Fibroblast of lung (primary cell): Measurements from ENCODE around the gene TNFRSF14. TPM values are rescaled to one million over a fixed set of nuclear protein-coding genes. Genes with fewer than 3 reads are reported as not detected.

Experiments
- DNase-seq, 2 donors: peaks; one replicate each; pipeline versions ENCODE4 v3.0.0 to v3.0.0-alpha.2; 2010; ENCODE audit warnings: low read depth in 2 of 2
- H2AFZ ChIP-seq: 2 replicates; pipeline ENCODE4 v1.5.1; 2012; ENCODE audit warnings: low read length, control low read depth, inconsistent platforms
- H3K27ac ChIP-seq: 2 replicates; pipeline ENCODE4 v1.5.1; 2011; ENCODE audit warnings: low read length, control low read depth; ENCODE audit not compliant: insufficient read depth
- H3K27me3 ChIP-seq: 2 replicates; pipeline ENCODE4 v1.5.1; 2011; ENCODE audit warnings: mild to moderate bottlenecking, low read length; ENCODE audit not compliant: control insufficient read depth, insufficient read depth
- H3K36me3 ChIP-seq: 2 replicates; pipeline ENCODE4 v1.5.1; 2011; ENCODE audit warnings: low read length; ENCODE audit not compliant: control insufficient read depth, insufficient read depth
- H3K4me1 ChIP-seq: 2 replicates; pipeline ENCODE4 v1.5.1; 2011; ENCODE audit warnings: low read length; ENCODE audit not compliant: control insufficient read depth, insufficient read depth; ENCODE audit errors: extremely low read depth
- H3K4me2 ChIP-seq: 2 replicates; pipeline ENCODE4 v1.5.1; 2011; ENCODE audit warnings: low read length, control low read depth; ENCODE audit not compliant: insufficient read depth; ENCODE audit errors: extremely low read depth
- H3K4me3 ChIP-seq, 4 experiments: fragments of 200-600 bp in 1 of 4; sonication (generic) in 1 of 4; replicated peaks in 1 of 4; 2 replicates each; pipeline ENCODE4 v1.5.1; 2011 to 2016; ENCODE audit warnings: low read length in 4 of 4, low read depth in 3 of 4, mild to moderate bottlenecking in 3 of 4, control low read depth in 2 of 4, inconsistent platforms in 1 of 4, mixed read lengths in 1 of 4; ENCODE audit not compliant: insufficient read depth in 1 of 4; ENCODE audit errors: control extremely low read depth in 1 of 4
- H3K79me2 ChIP-seq: 2 replicates; pipeline ENCODE4 v1.5.1; 2012; ENCODE audit warnings: mild to moderate bottlenecking, low read length, inconsistent platforms; ENCODE audit not compliant: control insufficient read depth, insufficient read depth
- H3K9ac ChIP-seq: 2 replicates; pipeline ENCODE4 v1.5.1; 2011; ENCODE audit warnings: mild to moderate bottlenecking, low read length, control low read depth; ENCODE audit not compliant: insufficient read depth
- H3K9me3 ChIP-seq: 2 replicates; pipeline ENCODE4 v1.5.1; 2012; ENCODE audit warnings: low read depth, low read length; ENCODE audit not compliant: control insufficient read depth, insufficient read depth
- H4K20me1 ChIP-seq: 2 replicates; pipeline ENCODE4 v1.5.1; 2011; ENCODE audit warnings: low read length; ENCODE audit not compliant: control insufficient read depth, insufficient read depth; ENCODE audit errors: extremely low read depth
- EZH2 ChIP-seq: IDR thresholded peaks from 2 replicates; pipeline ENCODE4 v1.5.1; 2012; ENCODE audit warnings: low read length, control low read depth, mild to moderate bottlenecking; ENCODE audit errors: missing control alignments
- polyA plus RNA-seq, 2 donors: library from polyadenylated mRNA; depleted of rRNA in 1 of 2; stranded (reverse) in 1 of 2; unstranded in 1 of 2; fragments of >200 nt; gene quantifications; 2 replicates each; pipeline ENCODE4 v1.2.1, GENCODE V29; 2011 to 2012; ENCODE audit warnings: missing spikeins in 1 of 2
- total RNA-seq: library from RNA; depleted of rRNA; stranded (reverse); fragments of >200 nt; gene quantifications from 2 replicates; pipeline ENCODE4 v1.2.1, GENCODE V29; 2014
- TF ChIP-seq, protein P1 (sequence below), 2 donors: IDR thresholded peaks in 1 of 2; conservative IDR thresholded peaks in 1 of 2; 1 replicate in 1 of 2; 2 replicates in 1 of 2; pipeline ENCODE4 v1.5.1; 2011 to 2012; ENCODE audit warnings: low read length in 2 of 2, control low read depth in 1 of 2, inconsistent platforms in 1 of 2, low read depth in 1 of 2, mild to moderate bottlenecking in 1 of 2

Gene TNFRSF14
- total and polyA plus RNA-seq, 2 donors (not counting 1 experiment from before 2014, with no cell fraction given) = 15.2 to 85.0 TPM

DNA sequence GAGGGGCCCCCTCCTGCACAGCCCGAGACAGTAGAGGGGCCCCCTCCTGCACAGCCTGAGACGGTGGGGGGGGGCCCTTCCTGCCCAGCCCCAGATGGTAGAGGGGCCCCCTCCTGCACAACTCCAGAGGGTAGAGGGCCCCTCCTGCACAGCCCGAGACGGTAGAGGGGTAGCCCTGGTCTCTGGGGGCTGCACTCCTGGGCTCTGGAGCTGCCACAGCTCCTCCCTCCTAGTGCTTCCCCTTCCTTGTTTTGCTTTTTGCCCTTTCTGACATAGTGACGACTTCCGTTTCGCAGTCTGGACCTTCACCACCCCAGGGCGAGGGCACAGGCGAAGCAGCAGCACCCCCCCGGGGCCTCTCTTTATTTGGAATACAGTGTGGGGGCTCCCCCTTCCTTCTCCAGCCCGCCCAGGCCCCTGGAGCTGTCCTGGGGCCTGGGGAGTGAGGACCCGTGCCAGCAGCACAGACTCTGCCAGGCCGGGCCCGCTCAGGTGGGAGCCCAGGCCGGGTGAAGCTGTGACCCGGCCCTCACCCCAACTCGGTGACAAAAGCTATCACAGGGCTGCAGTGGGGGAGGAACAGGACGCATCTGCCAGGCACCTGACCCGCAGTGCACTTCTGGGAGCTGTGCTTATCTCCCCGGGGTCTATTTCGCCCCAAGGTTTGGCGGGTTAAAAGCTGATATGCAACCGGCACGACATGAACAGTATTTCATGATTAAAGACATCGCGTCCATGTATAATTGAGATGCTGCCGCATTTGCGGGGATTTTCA, 29.3 kb downstream of the TNFRSF14 start:
- Histone ChIP-seq H3K9me3 (no peaks in the 10 kb centered on the region), H3K4me2 (peak overlapping the region; percentile 94), H3K9ac (peak overlapping the region; percentile 71), H3K27me3 (no peaks in the 10 kb centered on the region), H3K79me2 (no peaks in the 10 kb centered on the region), H3K27ac (peak overlapping the region; percentile 69), H4K20me1 (no peaks in the 10 kb centered on the region), H3K4me3 (peak overlapping the region; percentile 66 to 79 (median 75)), H2AFZ (no peak overlapping the region), H3K36me3 (no peaks in the 10 kb centered on the region), H3K4me1 (peaks cover 5% of the 10 kb centered on the region)
- TF ChIP-seq, protein P1, sequence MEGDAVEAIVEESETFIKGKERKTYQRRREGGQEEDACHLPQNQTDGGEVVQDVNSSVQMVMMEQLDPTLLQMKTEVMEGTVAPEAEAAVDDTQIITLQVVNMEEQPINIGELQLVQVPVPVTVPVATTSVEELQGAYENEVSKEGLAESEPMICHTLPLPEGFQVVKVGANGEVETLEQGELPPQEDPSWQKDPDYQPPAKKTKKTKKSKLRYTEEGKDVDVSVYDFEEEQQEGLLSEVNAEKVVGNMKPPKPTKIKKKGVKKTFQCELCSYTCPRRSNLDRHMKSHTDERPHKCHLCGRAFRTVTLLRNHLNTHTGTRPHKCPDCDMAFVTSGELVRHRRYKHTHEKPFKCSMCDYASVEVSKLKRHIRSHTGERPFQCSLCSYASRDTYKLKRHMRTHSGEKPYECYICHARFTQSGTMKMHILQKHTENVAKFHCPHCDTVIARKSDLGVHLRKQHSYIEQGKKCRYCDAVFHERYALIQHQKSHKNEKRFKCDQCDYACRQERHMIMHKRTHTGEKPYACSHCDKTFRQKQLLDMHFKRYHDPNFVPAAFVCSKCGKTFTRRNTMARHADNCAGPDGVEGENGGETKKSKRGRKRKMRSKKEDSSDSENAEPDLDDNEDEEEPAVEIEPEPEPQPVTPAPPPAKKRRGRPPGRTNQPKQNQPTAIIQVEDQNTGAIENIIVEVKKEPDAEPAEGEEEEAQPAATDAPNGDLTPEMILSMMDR (conservative IDR thresholded peaks at IDR 0.05 in 1 of 2, IDR thresholded peaks at IDR 0.05 in 1 of 2; ENCODE audit: low read depth in 1 of 2, low read length in 2 of 2) = no peak
- no peak for TF ChIP-seq EZH2
- DNase-seq = peak; percentile 35 to 52

DNA sequence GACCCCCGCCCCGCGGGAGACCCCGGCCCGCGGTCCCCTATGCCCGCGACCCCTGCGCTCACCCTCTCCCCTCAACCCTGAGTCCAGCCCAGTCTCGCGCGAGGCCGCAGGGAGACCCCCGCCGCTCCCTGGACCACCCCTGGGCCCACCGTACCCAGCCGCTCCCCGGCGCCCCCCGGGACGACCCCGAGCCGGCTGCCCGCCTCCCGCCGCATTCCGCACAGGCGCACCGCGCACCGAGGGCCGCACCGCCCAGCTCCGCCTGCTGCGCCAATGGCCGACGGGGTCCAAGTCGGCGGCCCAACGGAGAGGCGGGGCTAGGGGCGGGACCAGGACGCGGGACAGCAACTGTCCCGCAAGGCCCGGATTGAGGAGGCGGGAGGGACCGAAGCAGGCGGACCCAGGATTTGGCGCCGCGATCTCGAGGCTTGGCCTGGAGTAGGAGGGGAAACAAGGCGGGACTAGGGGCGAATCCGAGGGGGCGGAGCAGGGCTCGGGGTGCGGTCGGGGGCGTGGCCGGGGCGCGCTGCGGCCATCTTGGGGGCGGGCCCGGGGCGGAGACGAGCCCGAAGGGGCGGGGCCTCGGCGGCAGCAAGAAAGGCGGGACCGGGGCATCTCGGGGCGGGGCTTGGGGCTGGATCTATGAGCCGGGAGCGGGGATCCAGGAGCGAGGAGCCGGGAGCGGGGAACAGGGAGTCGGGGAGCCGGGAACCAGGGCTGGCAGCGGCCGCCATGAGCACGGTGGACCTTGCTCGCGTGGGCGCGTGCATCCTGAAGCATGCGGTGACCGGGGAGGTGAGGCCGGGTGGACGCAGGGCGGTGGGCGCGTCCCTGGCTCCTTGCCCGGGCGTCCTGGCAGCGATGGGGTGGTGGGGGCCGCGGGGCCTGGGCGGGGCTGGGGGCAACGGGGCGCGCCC, 30.2 kb downstream of the TNFRSF14 start, which contains the start of gene PRXL2B:
Gene PRXL2B (plus strand): TSS at position 624 of the 917 bp plus-strand sequence. CDS start 109 bp downstream, at position 733.
- Histone ChIP-seq H3K27me3 (no peaks in the 10 kb centered on the region), H3K9ac (peak within 1 kb of the TSS; percentile 71), H3K4me3 (peak within 1 kb of the TSS; percentile 66 to 79 (median 75)), H3K9me3 (no peaks in the 10 kb centered on the region), H3K4me1 (peaks cover 5% of the 10 kb centered on the region), H2AFZ (peak within 1 kb of the TSS; percentile 93), H3K79me2 (no peaks in the 10 kb centered on the region), H4K20me1 (no peaks in the 10 kb centered on the region), H3K27ac (peak within 1 kb of the TSS; percentile 69), H3K4me2 (peak within 1 kb of the TSS; percentile 95), H3K36me3 (no peaks in the 10 kb centered on the region)
- TF ChIP-seq EZH2 = no peak
- TF ChIP-seq, protein P1 (conservative IDR thresholded peaks at IDR 0.05 in 1 of 2, IDR thresholded peaks at IDR 0.05 in 1 of 2; ENCODE audit: low read depth in 1 of 2, low read length in 2 of 2) = no peak
- DNase-seq = peak; percentile 98 to 99
